CD4-positive, alpha-beta T cell treated with Interferon gamma for 1 hour (primary cell): ENCODE data around the gene SGIP1.

Source experiments
- DNase-seq: peaks from one replicate; pipeline ENCODE4 v3.0.0-alpha.2; 2020

The SGIP1 gene, protein sequence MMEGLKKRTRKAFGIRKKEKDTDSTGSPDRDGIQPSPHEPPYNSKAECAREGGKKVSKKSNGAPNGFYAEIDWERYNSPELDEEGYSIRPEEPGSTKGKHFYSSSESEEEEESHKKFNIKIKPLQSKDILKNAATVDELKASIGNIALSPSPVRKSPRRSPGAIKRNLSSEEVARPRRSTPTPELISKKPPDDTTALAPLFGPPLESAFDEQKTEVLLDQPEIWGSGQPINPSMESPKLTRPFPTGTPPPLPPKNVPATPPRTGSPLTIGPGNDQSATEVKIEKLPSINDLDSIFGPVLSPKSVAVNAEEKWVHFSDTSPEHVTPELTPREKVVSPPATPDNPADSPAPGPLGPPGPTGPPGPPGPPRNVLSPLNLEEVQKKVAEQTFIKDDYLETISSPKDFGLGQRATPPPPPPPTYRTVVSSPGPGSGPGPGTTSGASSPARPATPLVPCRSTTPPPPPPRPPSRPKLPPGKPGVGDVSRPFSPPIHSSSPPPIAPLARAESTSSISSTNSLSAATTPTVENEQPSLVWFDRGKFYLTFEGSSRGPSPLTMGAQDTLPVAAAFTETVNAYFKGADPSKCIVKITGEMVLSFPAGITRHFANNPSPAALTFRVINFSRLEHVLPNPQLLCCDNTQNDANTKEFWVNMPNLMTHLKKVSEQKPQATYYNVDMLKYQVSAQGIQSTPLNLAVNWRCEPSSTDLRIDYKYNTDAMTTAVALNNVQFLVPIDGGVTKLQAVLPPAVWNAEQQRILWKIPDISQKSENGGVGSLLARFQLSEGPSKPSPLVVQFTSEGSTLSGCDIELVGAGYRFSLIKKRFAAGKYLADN

GRCh38 chr1:66533804-66534740 lies at the start of gene SGIP1:
Gene SGIP1, plus strand, starts transcription at chr1:66534153. Its CDS starts 206 bp downstream, at chr1:66534359.
- peak; percentile 21 for DNase-seq

GRCh38 chr1:66489151-66489550 lies 44.8 kb upstream of the SGIP1 start:
- DNase-seq, result no peak

DNA sequence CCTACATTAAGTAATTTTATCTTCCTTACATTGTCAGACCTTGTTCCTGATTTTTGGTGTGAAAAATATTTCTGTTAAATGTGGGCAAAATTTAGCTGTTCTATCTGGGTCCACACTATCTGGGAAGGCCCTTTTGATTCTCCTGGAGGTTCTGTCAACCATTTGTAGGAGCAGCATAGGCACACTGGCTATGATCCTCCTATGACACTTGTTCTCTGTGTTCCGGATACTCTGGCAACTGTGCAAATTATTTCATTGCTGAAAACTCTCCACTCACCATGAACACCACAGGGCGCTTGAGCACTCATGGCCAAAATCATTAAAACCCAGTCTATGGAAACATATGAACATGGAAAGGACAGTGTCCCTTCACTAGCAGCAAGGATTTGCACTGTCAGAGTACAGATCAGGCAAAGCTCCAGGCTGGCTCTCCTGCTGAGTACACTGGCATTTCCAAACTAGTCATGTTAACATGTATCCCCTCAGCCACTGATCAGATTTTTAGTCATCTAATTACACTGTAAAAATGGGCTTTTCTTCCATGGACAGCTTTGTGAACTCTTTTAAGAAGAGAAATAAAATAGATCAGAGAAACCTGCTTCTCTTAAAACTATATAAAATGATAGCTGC lies 43.9 kb upstream of the SGIP1 start:
- DNase-seq, result no peak

- DNase-seq, result no peak
Observed at GRCh38 chr1:66490816-66491215, 43.1 kb upstream of the SGIP1 start.

DNA sequence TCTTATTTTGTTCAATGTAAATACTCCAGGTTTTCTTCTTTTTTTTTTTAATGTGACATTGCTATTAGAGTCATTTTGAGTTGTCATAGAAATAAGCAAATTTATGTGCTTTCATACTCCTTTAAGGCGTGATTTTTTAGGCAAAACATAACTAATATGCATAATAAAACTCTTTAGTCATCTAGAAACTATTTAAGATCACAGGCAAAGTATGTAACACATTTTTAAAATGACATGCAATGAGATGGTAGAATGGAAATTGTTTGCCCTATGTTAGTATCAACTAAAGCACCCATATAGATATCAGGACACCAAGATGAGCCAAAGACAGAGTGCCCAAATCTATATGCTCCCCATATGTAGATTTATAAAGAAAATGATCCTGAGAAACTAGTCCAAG lies 41.5 kb upstream of the SGIP1 start:
- no peak for DNase-seq

DNA sequence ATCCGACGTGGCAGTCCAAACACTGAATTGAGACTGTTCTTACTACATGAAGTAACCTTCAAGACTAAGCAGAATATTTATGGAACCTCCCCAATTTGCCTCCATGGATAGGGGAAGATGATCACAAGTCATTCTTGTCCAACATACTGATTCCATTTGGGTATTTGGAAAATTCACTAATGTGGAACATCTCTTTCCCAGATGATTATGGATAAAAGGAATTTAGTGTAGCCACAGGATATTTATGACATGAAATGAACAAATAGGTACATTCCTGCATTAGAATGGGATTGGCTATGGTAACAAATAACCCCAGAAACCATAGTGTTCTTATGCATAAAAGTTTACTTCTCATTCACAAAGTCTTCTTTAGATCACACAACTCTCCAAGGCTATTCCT lies 40.2 kb upstream of the SGIP1 start:
- DNase-seq, result no peak

DNA sequence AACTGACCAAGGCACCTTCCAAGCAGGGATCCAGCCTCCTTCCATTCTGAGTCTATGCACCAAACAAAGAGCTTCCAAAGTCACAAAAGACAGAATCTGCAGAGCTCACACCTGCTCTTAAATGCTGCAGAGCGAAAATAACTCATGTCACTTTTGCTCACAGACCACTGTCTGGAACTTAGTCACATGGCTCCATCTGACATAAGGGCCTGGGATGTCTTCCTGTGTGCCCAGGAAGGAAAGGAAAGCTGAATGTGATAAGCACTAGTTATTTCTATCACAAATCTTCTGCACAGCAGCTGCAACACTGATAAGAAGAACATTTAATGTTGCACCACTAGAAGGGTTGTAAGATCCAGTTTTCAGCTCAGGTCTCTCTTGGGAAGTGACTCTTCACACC lies 39.5 kb upstream of the SGIP1 start:
- DNase-seq, result no peak

GRCh38 chr1:66495495-66495894 lies 38.5 kb upstream of the SGIP1 start:
- no peak for DNase-seq

GRCh38 chr1:66497910-66498309 lies 36.0 kb upstream of the SGIP1 start:
- DNase-seq, result no peak

DNA sequence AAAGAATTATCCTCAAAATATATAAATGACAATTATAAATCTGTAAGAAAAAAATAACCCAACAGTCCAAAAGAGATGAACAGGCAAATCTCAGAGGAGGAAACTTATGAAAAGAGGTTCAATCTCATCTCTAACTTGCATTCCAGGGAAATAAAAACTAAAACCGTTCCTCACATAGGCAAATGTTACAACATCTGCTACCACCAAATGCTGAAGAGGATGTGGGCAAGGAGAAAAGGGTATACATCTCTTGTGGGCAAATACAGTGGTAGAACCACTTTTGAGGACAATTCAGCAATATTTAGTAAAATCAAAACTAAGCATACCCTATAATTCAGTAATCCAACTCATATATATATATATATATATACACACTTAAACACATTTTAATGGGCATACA lies 33.7 kb upstream of the SGIP1 start:
- DNase-seq, result no peak

- DNase-seq, result no peak
Observed at GRCh38 chr1:66502086-66502485, 31.9 kb upstream of the SGIP1 start.

- DNase-seq, result no peak
Observed at GRCh38 chr1:66503841-66504470, 30.0 kb upstream of the SGIP1 start.

- no peak for DNase-seq
Observed at GRCh38 chr1:66505671-66506392, 28.1 kb upstream of the SGIP1 start.

GRCh38 chr1:66506393-66506687 lies 27.6 kb upstream of the SGIP1 start:
- DNase-seq, result no peak

DNA sequence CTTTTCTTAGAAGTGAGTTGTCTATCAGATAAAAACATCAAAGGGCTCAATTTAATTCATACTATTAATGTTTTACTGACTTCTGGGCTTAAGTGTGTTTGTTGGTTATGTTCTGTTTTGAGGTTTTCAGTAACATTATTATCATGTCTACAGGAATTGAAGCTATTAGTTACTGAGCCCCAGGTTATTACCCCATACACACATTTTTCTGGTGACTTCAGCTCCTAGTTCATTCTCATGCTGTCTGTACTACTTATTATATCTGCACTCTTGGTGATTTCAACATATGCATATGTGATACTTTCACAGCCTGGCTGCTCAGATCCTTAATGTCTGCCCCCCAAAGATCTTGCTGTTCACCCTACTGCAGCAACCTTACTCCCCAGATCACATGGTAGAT lies 27.0 kb upstream of the SGIP1 start:
- no peak for DNase-seq

GRCh38 chr1:66510407-66510806 lies 23.5 kb upstream of the SGIP1 start:
- no peak for DNase-seq

DNA sequence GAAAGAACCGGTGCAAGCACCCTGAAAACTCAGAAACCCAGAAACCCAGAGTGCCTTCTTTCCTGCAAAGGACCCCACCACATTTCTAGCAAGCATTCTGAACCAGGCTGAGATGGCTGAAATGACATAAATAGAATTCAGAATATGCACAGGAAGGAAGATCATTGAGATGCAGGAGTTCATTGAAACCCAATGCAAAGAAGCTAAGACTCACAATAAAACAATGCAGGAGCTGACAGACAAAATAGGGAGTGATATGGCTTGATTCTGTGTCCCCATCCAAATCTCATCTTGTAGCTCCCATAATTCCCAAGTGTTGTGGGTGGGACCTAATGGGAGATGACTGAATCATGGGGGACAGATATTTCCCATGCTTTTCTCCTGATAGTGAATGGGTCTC lies 22.8 kb upstream of the SGIP1 start:
- no peak for DNase-seq

DNA sequence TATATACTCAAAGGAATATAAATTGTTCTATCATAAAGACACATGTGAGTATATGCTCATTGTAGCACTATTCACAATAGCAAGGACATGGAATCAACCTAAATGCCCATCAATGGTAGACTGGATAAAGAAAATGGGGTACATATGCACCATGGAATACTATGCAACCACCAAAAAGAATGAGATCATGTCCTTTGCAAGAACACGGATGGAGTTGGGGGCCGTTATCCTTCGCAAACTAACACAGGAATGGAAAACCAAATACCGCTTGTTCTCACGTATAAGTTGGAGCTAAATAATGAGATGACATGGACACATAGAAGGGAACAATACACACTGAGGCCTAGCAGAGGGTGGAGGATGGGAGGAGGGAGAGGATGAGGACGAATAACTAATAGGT lies 16.0 kb upstream of the SGIP1 start:
- DNase-seq, result no peak

DNA sequence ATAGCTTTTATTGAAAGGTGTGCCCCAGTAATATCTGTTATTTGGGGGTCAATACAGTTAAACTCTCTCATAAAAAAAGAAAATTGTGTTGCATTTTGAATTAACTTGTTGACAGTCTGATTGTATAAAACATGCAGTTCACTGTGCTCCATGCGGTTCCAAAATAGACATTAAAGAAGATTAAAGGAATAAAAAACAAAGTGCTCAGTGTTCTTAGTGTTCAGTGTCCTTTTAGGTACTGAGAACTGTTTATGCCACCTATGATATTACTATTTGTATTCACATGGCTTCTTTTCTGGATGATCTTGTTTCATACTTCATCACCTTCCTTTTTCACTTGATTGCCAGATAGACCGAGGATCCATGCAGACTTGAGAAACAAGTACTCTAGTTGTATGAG lies 15.3 kb upstream of the SGIP1 start:
- DNase-seq, result no peak

- DNase-seq, result no peak
Observed at GRCh38 chr1:66519992-66520391, 14.0 kb upstream of the SGIP1 start.

GRCh38 chr1:66520655-66521054 lies 13.3 kb upstream of the SGIP1 start:
- DNase-seq, result no peak
